Measurements from ENCODE around the gene INTS1.

DNA sequence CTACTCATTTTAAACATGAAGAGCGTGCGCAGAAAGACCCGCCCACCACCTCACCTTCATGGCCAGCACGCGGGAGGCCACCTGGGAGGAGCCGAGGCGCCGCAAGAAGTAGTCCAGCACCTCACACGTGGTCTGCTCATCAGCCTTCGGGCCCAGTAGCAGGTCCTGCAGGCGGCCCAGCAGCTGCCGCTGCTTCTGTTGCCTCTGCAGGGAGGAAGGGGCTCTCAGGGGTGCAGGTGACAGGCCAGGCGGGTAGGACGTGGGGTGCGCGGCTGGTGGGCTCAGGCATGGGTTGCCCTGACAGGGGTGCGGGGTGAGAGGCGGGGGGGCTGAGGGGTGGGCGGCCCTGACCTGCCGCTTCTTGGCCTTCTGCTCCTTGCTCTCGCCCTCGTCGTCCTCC, 17.6 kb downstream of the INTS1 start:
- TF ChIP-seq EZH2 (IDR thresholded peaks at IDR 0.05; ENCODE audit: low read depth, unreplicated experiment) (no peak), POLR2AphosphoS5 (IDR thresholded peaks at IDR 0.05; ENCODE audit: low read depth) (no peak), JUNB (IDR thresholded peaks at IDR 0.05; ENCODE audit: unreplicated experiment) (no peak), CREB1 (CRISPR knock-in tag; IDR thresholded peaks at IDR 0.05; ENCODE audit: low read depth) (no peak)
- TF ChIP-seq, protein P1, sequence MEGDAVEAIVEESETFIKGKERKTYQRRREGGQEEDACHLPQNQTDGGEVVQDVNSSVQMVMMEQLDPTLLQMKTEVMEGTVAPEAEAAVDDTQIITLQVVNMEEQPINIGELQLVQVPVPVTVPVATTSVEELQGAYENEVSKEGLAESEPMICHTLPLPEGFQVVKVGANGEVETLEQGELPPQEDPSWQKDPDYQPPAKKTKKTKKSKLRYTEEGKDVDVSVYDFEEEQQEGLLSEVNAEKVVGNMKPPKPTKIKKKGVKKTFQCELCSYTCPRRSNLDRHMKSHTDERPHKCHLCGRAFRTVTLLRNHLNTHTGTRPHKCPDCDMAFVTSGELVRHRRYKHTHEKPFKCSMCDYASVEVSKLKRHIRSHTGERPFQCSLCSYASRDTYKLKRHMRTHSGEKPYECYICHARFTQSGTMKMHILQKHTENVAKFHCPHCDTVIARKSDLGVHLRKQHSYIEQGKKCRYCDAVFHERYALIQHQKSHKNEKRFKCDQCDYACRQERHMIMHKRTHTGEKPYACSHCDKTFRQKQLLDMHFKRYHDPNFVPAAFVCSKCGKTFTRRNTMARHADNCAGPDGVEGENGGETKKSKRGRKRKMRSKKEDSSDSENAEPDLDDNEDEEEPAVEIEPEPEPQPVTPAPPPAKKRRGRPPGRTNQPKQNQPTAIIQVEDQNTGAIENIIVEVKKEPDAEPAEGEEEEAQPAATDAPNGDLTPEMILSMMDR (conservative IDR thresholded peaks at IDR 0.05; ENCODE audit: low read depth in 2 of 2), result no peak
- TF ChIP-seq, protein P2, sequence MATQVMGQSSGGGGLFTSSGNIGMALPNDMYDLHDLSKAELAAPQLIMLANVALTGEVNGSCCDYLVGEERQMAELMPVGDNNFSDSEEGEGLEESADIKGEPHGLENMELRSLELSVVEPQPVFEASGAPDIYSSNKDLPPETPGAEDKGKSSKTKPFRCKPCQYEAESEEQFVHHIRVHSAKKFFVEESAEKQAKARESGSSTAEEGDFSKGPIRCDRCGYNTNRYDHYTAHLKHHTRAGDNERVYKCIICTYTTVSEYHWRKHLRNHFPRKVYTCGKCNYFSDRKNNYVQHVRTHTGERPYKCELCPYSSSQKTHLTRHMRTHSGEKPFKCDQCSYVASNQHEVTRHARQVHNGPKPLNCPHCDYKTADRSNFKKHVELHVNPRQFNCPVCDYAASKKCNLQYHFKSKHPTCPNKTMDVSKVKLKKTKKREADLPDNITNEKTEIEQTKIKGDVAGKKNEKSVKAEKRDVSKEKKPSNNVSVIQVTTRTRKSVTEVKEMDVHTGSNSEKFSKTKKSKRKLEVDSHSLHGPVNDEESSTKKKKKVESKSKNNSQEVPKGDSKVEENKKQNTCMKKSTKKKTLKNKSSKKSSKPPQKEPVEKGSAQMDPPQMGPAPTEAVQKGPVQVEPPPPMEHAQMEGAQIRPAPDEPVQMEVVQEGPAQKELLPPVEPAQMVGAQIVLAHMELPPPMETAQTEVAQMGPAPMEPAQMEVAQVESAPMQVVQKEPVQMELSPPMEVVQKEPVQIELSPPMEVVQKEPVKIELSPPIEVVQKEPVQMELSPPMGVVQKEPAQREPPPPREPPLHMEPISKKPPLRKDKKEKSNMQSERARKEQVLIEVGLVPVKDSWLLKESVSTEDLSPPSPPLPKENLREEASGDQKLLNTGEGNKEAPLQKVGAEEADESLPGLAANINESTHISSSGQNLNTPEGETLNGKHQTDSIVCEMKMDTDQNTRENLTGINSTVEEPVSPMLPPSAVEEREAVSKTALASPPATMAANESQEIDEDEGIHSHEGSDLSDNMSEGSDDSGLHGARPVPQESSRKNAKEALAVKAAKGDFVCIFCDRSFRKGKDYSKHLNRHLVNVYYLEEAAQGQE (IDR thresholded peaks at IDR 0.05; ENCODE audit: unreplicated experiment), result no peak

All from GM23338 (cell line).